SU-DHL-6 (cell line): ENCODE measurements around the gene PPIL4.

Source experiments
- CTCF ChIP-seq: fragments of 200-600 bp; sonication (generic); IDR thresholded peaks from one replicate; pipeline ENCODE4 v1.5.1; 2017; ENCODE audit warnings: antibody characterized with exemption, mild to moderate bottlenecking, low read length, moderate library complexity; ENCODE audit not compliant: insufficient read depth, poor library complexity, severe bottlenecking
- EZH2phosphoT487 ChIP-seq: fragments of 200-600 bp; sonication (generic), shearing (Covaris generic); conservative IDR thresholded peaks from 2 replicates; pipeline ENCODE4 v1.6.1; 2018; ENCODE audit warnings: mild to moderate bottlenecking, antibody characterized with exemption, low read length, moderate library complexity, mixed read lengths

GRCh38 chr6:149566410-149567193 lies 20.8 kb upstream of the PPIL4 start:
- TF ChIP-seq CTCF (no peak), EZH2phosphoT487 (no peak)
